Measurements from ENCODE around the gene ZNF655.
A peak's percentile ranks its signal among the peaks of the same experiment; 100 is the strongest.
"Not testable (repeated sequence)": the region's sequence is repeated elsewhere in the genome, so short reads cannot be mapped to it uniquely, and the experiment has no call there.

ZNF655 gene

GRCh38 chr7:99559175-99559915, 903 bp downstream of the ZNF655 start:
- H3K4me1 ChIP-seq: peaks cover 28% of the 10 kb centered on the region

DNA sequence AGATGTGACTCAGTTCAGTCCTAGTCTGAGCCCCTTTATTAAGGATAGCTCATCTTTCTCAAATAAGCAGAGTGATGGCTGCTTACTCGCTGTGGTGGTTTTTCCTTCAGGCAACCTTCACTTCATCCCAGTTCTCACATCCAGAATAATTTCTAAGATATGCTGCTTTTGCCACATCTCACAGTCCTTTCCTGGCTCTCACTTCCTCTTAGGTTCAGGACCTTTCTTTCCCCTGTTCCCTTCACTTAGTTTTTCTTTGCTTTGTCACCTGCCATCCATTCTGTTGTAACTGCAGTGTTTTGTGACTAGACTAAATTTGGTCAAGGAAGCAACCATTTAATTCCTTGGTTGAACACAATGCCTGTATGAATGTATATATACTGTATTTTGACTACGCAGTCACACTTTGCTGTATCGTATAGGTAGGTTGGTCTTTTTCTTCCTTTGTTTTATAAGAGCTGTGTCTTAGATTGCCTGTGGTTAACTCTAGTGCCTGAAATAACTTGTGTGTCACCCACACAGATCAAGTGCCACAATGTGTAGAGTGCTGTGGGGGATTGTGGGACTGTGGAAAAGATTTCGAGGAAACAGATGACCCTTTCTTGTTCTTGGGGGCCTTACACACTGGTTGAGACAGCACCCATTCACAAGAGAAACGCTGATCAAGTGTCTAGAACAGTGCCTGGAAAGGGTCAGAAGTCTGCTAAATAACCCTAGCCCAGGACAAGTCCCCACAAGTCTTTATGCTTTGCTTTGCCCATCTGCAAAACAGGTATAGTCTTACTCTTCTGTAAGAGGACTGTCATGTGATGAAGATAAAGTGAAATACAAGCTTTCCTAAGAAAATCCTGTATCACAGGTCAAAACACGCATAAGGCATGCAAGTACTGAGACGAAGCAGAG, 2.6 kb downstream of the ZNF655 start:
- H4K20me1 ChIP-seq: peaks cover 61% of the 10 kb centered on the region
- H3K36me3 ChIP-seq: peaks cover 63% of the 10 kb centered on the region
- no peak overlapping the region for H3K27ac ChIP-seq
- no peak for TF ChIP-seq Cebpa-rat (IDR thresholded peaks at IDR 0.05)
- H3K9me3 ChIP-seq: no peaks in the 10 kb centered on the region
- H3K4me2 ChIP-seq: no peak overlapping the region
- peaks cover 28% of the 10 kb centered on the region for H3K4me1 ChIP-seq
- H3K27me3 ChIP-seq: no peaks in the 10 kb centered on the region
- H3K9ac ChIP-seq: no peak overlapping the region
- H3K4me3 ChIP-seq: no peak overlapping the region

More at GRCh38 chr7:99559175-99559915, 903 bp downstream of the ZNF655 start:
- Histone ChIP-seq H3K4me2 (peak overlapping the region; percentile 82), H3K36me3 (peaks cover 63% of the 10 kb centered on the region), H3K9ac (peak overlapping the region; percentile 97), H3K27ac (peak overlapping the region; percentile 96), H3K9me3 (no peaks in the 10 kb centered on the region), H3K4me3 (peak overlapping the region; percentile 91), H4K20me1 (peaks cover 44% of the 10 kb centered on the region), H3K27me3 (no peaks in the 10 kb centered on the region)
- TF ChIP-seq Cebpa-rat (IDR thresholded peaks at IDR 0.05): no peak

GRCh38 chr7:99561737-99562051, 3.3 kb downstream of the ZNF655 start:
- no peak overlapping the region for H3K4me2 ChIP-seq
- peaks cover 26% of the 10 kb centered on the region for H3K4me1 ChIP-seq
- peaks cover 67% of the 10 kb centered on the region for H4K20me1 ChIP-seq
- H3K27me3 ChIP-seq: no peaks in the 10 kb centered on the region
- peaks cover 65% of the 10 kb centered on the region for H3K36me3 ChIP-seq
- H3K9me3 ChIP-seq: no peaks in the 10 kb centered on the region
- no peak overlapping the region for H3K27ac ChIP-seq
- H3K4me3 ChIP-seq: no peak overlapping the region
- H3K9ac ChIP-seq: no peak overlapping the region
- no peak for TF ChIP-seq Cebpa-rat (IDR thresholded peaks at IDR 0.05)

DNA sequence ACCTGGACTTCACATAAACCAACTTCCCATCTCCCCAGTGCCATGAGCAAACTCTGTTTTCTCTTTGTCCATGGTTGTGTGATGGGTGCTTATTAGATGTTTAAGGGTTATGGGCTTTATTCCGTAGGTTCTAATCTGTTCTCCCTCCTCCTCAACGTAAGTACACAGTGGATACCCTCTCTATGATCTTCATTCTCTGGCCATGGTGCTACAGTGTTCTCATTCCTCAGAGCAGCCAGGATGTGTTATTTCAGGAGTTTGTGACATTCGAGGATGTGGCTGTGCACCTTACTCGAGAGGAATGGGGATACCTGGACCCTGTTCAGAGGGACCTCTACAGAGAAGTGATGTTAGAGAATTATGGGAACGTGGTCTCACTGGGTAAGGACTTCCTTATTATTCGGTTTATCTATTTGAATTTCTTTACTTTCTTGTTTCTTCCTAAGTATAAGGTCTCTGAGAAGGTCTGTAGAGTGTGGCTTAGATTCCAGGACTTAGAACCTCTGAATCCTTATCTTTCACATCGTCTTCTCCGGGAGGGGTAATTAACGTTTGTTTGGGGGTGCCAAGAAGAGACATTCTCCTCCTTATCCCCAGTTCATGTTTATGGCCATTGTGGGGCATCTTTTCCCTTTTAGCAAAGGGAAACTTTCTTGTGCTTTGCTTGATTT, 3.8 kb downstream of the ZNF655 start:
- H3K4me1 ChIP-seq: peaks cover 21% of the 10 kb centered on the region
- H3K4me2 ChIP-seq: no peak overlapping the region
- no peak for TF ChIP-seq Cebpa-rat (IDR thresholded peaks at IDR 0.05)

GRCh38 chr7:99562832-99563231, 4.4 kb downstream of the ZNF655 start:
- no peak overlapping the region for H3K4me2 ChIP-seq
- peaks cover 74% of the 10 kb centered on the region for H3K36me3 ChIP-seq
- no peaks in the 10 kb centered on the region for H3K9me3 ChIP-seq
- H3K27ac ChIP-seq: no peak overlapping the region
- H3K27me3 ChIP-seq: no peaks in the 10 kb centered on the region
- no peak for TF ChIP-seq Cebpa-rat (IDR thresholded peaks at IDR 0.05)
- no peak overlapping the region for H3K9ac ChIP-seq
- H4K20me1 ChIP-seq: peaks cover 67% of the 10 kb centered on the region
- H3K4me3 ChIP-seq: no peak overlapping the region
- peaks cover 17% of the 10 kb centered on the region for H3K4me1 ChIP-seq

More for the DNA sequence above, 3.8 kb downstream of the ZNF655 start:
- Histone ChIP-seq H3K27me3 (no peaks in the 10 kb centered on the region), H3K9me3 (no peaks in the 10 kb centered on the region), H3K9ac (no peak overlapping the region), H4K20me1 (peaks cover 67% of the 10 kb centered on the region), H3K4me3 (no peak overlapping the region), H3K27ac (no peak overlapping the region), H3K36me3 (peaks cover 68% of the 10 kb centered on the region)

- Histone ChIP-seq H3K27ac (no peak overlapping the region), H3K36me3 (peaks cover 80% of the 10 kb centered on the region)
- TF ChIP-seq Cebpa-rat (IDR thresholded peaks at IDR 0.05): no peak
Measured at GRCh38 chr7:99563650-99564049, 5.2 kb downstream of the ZNF655 start.

GRCh38 chr7:99568770-99569169, 10.3 kb downstream of the ZNF655 start:
- not testable (repeated sequence) for H3K27ac ChIP-seq, H3K4me3 ChIP-seq, H3K4me2 ChIP-seq, H3K27me3 ChIP-seq, H3K9me3 ChIP-seq, H3K4me1 ChIP-seq, H3K9ac ChIP-seq
- Histone ChIP-seq H4K20me1 (peaks cover 70% of the 10 kb centered on the region), H3K36me3 (peaks cover 92% of the 10 kb centered on the region)

More at GRCh38 chr7:99563650-99564049, 5.2 kb downstream of the ZNF655 start:
- H3K4me3 ChIP-seq: no peak overlapping the region
- peaks cover 17% of the 10 kb centered on the region for H3K4me1 ChIP-seq
- no peaks in the 10 kb centered on the region for H3K27me3 ChIP-seq
- H3K9ac ChIP-seq: no peak overlapping the region
- H3K9me3 ChIP-seq: no peaks in the 10 kb centered on the region
- H3K4me2 ChIP-seq: no peak overlapping the region
- peaks cover 72% of the 10 kb centered on the region for H4K20me1 ChIP-seq

- TF ChIP-seq Cebpa-rat (IDR thresholded peaks at IDR 0.05): no peak
Measured at GRCh38 chr7:99571768-99572167, 13.3 kb downstream of the ZNF655 start.

DNA sequence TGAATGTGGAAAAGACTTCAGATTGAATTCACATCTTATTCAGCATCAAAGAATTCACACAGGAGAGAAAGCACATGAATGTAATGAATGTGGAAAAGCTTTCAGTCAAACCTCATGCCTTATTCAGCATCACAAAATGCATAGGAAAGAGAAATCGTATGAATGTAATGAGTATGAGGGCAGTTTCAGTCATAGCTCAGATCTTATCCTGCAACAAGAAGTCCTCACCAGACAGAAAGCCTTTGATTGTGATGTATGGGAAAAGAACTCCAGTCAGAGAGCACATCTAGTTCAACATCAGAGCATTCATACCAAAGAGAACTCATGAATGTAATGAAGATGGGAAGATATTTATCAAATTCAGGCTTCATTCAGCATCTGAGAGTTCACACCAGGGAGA, 14.8 kb downstream of the ZNF655 start:
- Histone ChIP-seq H4K20me1 (peaks cover 39% of the 10 kb centered on the region; the same call in 1 of the 2 replicates), H3K9ac (no peak overlapping the region), H3K27ac (no peak overlapping the region), H3K4me2 (no peak overlapping the region), H3K4me3 (no peak overlapping the region), H3K9me3 (no peaks in the 10 kb centered on the region), H3K27me3 (no peaks in the 10 kb centered on the region), H3K36me3 (peaks cover 65% of the 10 kb centered on the region), H3K4me1 (peaks cover 7% of the 10 kb centered on the region)
- no peak for TF ChIP-seq Cebpa-rat (IDR thresholded peaks at IDR 0.05)

More at GRCh38 chr7:99571768-99572167, 13.3 kb downstream of the ZNF655 start:
- H3K4me2 ChIP-seq: no peak overlapping the region
- H3K9ac ChIP-seq: no peak overlapping the region
- peaks cover 40% of the 10 kb centered on the region; the same call in 1 of the 2 replicates for H4K20me1 ChIP-seq
- no peaks in the 10 kb centered on the region for H3K9me3 ChIP-seq
- H3K27me3 ChIP-seq: no peaks in the 10 kb centered on the region
- H3K36me3 ChIP-seq: peaks cover 77% of the 10 kb centered on the region
- H3K4me3 ChIP-seq: no peak overlapping the region
- H3K27ac ChIP-seq: no peak overlapping the region
- no peaks in the 10 kb centered on the region for H3K4me1 ChIP-seq
